Esophagus muscularis mucosa (tissue), 4 donors: ENCODE measurements around the gene CEP104. TPM values are rescaled to one million over a fixed set of nuclear protein-coding genes. Genes with fewer than 3 reads are reported as not detected.

Experiments used
- DNase-seq: peaks from one replicate; pipeline ENCODE4 v3.0.0-alpha.2; 2017; ENCODE audit errors: extremely low spot score
- H3K27ac ChIP-seq, 4 donors: fragments of 200-600 bp; sonication (generic); replicated peaks in 1 of 4; 1 replicate in 3 of 4; 2 replicates in 1 of 4; pipeline ENCODE4 v1.5.1; 2016 to 2019; ENCODE audit warnings: mild to moderate bottlenecking in 1 of 4
- H3K27me3 ChIP-seq, 4 donors: fragments of 200-600 bp; sonication (generic); one replicate each; pipeline versions ENCODE4 v1.5.1 to v1.6.0; 2016 to 2019
- H3K36me3 ChIP-seq, 4 donors: fragments of 200-600 bp; sonication (generic); one replicate each; pipeline ENCODE4 v1.5.1; 2016 to 2019
- H3K4me1 ChIP-seq, 4 donors: fragments of 200-600 bp; sonication (generic); one replicate each; pipeline ENCODE4 v1.5.1; 2016 to 2019
- H3K4me3 ChIP-seq, 4 donors: fragments of 200-600 bp; sonication (generic); 1 replicate in 2 of 4; 2 replicates in 2 of 4; pipeline ENCODE4 v1.5.1; 2016 to 2019; ENCODE audit warnings: mild to moderate bottlenecking in 4 of 4, moderate library complexity in 1 of 4
- H3K9me3 ChIP-seq, 4 donors: fragments of 200-600 bp; sonication (generic); 1 replicate in 3 of 4; 2 replicates in 1 of 4; pipeline ENCODE4 v1.5.1; 2016 to 2019
- EP300 ChIP-seq: sonication (generic); formaldehyde crosslinking; IDR thresholded peaks from one replicate; pipeline ENCODE4 v1.6.1; 2017; ENCODE audit warnings: antibody characterized with exemption
- POLR2A ChIP-seq: fragments of 450-650 bp; IDR thresholded peaks from one replicate; pipeline ENCODE4 v1.6.1; 2017; ENCODE audit warnings: antibody characterized with exemption, moderate library complexity, mild to moderate bottlenecking, low read depth
- POLR2AphosphoS5 ChIP-seq, 2 donors: sonication (generic); formaldehyde crosslinking; IDR thresholded peaks; one replicate each; pipeline ENCODE4 v1.6.1; 2017; ENCODE audit warnings: antibody characterized with exemption in 2 of 2
- WGBS: methylation state at CpG from one replicate; pipeline ENCODE4 v1.1.5; 2018; 5-methylcytosine and 5-hydroxymethylcytosine counted together
- intact Hi-C: fragments of 100-400 bp; cut with DNase I; formaldehyde crosslinking; loops from one replicate; pipeline ENCODE4 v1.15.1; 2023
- total RNA-seq, 4 donors: library from RNA; depleted of rRNA; stranded (reverse); fragments of >200 nt; gene quantifications; one replicate each; pipeline versions ENCODE4 v1.1.0 to v1.2.1, GENCODE V29; 2016
- TF ChIP-seq, protein P1 (sequence below), 3 experiments: fragments of 200-600 bp in 2 of 3; fragments of 450-650 bp in 1 of 3; sonication (generic) in 2 of 3; IDR thresholded peaks; one replicate each; pipeline ENCODE4 v1.5.1; 2017 to 2019; ENCODE audit warnings: antibody characterized with exemption in 3 of 3, mild to moderate bottlenecking in 2 of 3, moderate library complexity in 1 of 3

CEP104 gene
- total RNA-seq, 4 donors from 2014 or later: 42.7 to 84.2 (median 69.8) TPM

DNA sequence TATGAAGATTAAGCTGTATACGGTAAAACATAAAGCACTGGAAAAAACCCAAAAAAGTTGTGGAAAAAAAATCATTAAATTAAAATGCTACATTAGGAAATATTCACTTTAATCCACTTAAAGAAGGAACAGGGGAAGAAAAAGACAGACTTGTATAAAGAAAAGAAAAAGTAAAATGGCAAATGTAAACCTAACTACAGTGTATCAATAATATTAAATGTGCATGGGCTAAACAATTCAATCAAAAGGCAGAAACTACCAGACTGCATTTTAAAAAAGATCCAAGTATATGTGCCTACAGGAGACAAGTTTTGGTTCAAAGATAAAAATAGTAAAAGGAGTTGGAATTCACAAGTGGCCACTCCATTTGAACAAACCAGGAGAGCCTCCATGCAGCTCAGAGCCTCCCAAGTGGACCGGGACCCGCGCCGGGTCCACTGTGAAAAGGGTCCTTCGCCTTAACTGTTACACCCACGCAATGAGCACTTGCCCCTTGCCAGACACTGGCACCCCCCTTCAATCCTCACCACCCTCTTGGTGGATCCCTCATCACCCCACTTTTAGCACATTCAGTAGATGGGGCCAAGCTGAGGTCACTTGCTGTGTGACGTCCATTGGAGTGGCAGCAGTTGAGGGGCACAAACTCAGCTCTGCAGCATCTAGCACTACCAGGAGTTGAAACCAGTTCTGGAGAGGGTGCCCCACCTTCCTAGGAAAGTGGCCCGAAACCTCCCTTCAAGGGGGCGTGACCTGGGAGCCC, 42.2 kb upstream of the CEP104 start:
- H3K27ac ChIP-seq: peak overlapping the region; percentile 93 to 98 (median 94)
- TF ChIP-seq, protein P1, sequence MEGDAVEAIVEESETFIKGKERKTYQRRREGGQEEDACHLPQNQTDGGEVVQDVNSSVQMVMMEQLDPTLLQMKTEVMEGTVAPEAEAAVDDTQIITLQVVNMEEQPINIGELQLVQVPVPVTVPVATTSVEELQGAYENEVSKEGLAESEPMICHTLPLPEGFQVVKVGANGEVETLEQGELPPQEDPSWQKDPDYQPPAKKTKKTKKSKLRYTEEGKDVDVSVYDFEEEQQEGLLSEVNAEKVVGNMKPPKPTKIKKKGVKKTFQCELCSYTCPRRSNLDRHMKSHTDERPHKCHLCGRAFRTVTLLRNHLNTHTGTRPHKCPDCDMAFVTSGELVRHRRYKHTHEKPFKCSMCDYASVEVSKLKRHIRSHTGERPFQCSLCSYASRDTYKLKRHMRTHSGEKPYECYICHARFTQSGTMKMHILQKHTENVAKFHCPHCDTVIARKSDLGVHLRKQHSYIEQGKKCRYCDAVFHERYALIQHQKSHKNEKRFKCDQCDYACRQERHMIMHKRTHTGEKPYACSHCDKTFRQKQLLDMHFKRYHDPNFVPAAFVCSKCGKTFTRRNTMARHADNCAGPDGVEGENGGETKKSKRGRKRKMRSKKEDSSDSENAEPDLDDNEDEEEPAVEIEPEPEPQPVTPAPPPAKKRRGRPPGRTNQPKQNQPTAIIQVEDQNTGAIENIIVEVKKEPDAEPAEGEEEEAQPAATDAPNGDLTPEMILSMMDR (IDR thresholded peaks at IDR 0.05): no peak
- no peak for TF ChIP-seq POLR2A
- no peak for TF ChIP-seq EP300
- TF ChIP-seq POLR2AphosphoS5 (IDR thresholded peaks at IDR 0.05): no peak

DNA sequence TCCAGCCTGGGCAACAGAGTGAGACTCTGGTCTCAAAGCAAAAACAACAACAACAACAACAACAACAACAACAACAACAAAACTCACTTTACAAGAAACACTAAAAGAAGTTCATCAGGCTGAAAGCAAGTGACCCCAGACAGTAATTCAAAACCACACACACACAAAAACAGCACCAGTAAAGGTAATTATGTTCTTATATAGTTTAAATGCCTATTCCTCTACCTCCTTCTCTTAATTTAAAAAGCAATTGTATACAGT, 41.4 kb upstream of the CEP104 start:
- H3K36me3 ChIP-seq: peaks cover 0 to 8% (median 0%) of the 10 kb centered on the region in 4 donors
- H3K4me1 ChIP-seq: peaks cover 7 to 52% (median 46%) of the 10 kb centered on the region in 4 donors
- DNase-seq: no peak
- no peak overlapping the region for H3K4me3 ChIP-seq
- TF ChIP-seq POLR2A (no peak), POLR2AphosphoS5 (IDR thresholded peaks at IDR 0.05) (no peak), EP300 (no peak)
- TF ChIP-seq, protein P1 (IDR thresholded peaks at IDR 0.05): no peak
- intact Hi-C loops: loop anchor here (10.0 kb wide), 1 partner anchor 104 kb away; the partner anchor contains the start of gene LRRC47
- H3K27me3 ChIP-seq: no peaks in the 10 kb centered on the region
- H3K9me3 ChIP-seq: peaks cover 0 to 11% (median 5%) of the 10 kb centered on the region in 4 donors
- no peak overlapping the region for H3K27ac ChIP-seq

More for the DNA sequence above, 42.2 kb upstream of the CEP104 start:
- Histone ChIP-seq H3K36me3 (peaks cover 0 to 8% (median 0%) of the 10 kb centered on the region in 4 donors), H3K9me3 (peaks cover 0 to 11% (median 5%) of the 10 kb centered on the region in 4 donors), H3K4me1 (peaks cover 7 to 45% (median 39%) of the 10 kb centered on the region in 4 donors), H3K4me3 (peak overlapping the region; percentile 76 to 88 (median 86)), H3K27me3 (no peaks in the 10 kb centered on the region)
- WGBS: 53% methylated on average over 8 of the region's 10 CpGs
- DNase-seq: no peak
- intact Hi-C loops: loop anchor here (10.0 kb wide), 1 partner anchor 104 kb away; the partner anchor contains the start of gene LRRC47

DNA sequence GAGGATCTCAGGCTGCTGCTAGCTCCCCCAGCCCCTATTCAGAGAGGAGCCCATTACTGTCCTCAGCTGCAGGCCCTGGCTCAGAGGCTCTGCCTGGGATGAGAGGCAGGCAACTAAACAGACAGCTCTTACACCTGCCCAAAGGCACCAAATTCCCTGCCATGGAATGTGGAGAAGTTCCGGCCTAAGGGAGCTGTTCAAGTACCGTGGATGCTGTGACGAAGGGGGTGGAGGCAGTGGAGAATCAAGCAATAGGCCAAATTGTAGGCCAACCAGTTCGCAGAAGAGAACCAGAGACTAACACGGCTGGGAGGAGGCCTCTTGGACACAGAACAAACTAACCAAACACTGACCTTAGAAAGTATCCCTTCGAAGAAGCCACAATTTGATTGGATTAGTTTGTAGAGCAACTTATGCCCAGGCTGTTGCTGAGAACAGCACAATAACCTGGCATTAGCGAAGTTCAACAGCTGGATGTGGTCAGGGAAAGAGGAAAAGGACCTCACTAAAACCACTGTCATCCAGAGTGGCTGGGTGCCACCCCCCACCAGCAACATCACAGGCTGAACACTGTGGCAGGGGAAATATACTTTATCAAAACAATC, 39.5 kb upstream of the CEP104 start:
- H3K27ac ChIP-seq: peak overlapping the region; percentile 70 to 83 (median 77)
- peaks cover 0 to 13% (median 2%) of the 10 kb centered on the region in 4 donors for H3K36me3 ChIP-seq
- no peak for DNase-seq
- no peaks in the 10 kb centered on the region for H3K27me3 ChIP-seq
- no peak overlapping the region for H3K4me3 ChIP-seq
- WGBS: 86% methylated on average over 7 of the region's 7 CpGs
- TF ChIP-seq POLR2AphosphoS5 (IDR thresholded peaks at IDR 0.05): no peak
- TF ChIP-seq EP300: no peak
- TF ChIP-seq, protein P1 (IDR thresholded peaks at IDR 0.05): no peak
- peaks cover 10 to 62% (median 55%) of the 10 kb centered on the region in 4 donors for H3K4me1 ChIP-seq
- intact Hi-C loops: loop anchor here (10.0 kb wide), 1 partner anchor 102 kb away; the partner anchor contains the start of gene LRRC47
- H3K9me3 ChIP-seq: peaks cover 0 to 11% (median 5%) of the 10 kb centered on the region in 4 donors

DNA sequence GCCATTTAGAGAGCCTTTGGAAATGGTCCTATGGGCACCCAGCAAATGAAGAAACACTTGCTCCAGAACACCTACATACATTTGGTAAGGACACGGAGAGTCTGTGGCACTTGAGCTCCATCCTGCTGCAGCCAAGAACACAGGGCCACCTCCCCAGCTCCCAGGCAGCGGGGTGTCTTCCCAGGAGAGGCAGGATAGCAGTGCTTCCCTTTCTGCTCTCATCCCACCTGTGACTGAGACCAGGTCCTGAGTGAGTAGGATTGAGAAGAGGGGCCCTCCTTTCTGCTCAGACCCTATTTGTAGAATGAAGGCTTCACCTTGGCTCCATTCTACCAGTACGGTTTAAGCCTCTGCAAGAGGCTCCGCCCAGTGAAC, 38.9 kb upstream of the CEP104 start:
- H3K4me1 ChIP-seq: peaks cover 10 to 61% (median 52%) of the 10 kb centered on the region in 4 donors
- peak overlapping the region; percentile 70 to 83 (median 77) for H3K27ac ChIP-seq
- DNase-seq: no peak
- TF ChIP-seq EP300: no peak
- no peak for TF ChIP-seq POLR2AphosphoS5 (IDR thresholded peaks at IDR 0.05)
- TF ChIP-seq POLR2A: no peak
- TF ChIP-seq, protein P1 (IDR thresholded peaks at IDR 0.05): no peak
- H3K27me3 ChIP-seq: no peaks in the 10 kb centered on the region
- no peak overlapping the region for H3K4me3 ChIP-seq
- WGBS: 100% methylated on average over 3 of the region's 4 CpGs
- intact Hi-C loops: loop anchor here (10.0 kb wide), 1 partner anchor 101 kb away; the partner anchor contains the start of gene LRRC47
- peaks cover 0 to 11% (median 5%) of the 10 kb centered on the region in 4 donors for H3K9me3 ChIP-seq
- H3K36me3 ChIP-seq: peaks cover 0 to 19% (median 8%) of the 10 kb centered on the region in 4 donors
